ENCODE results near the gene RPL35A. TPM values are rescaled to one million over a fixed set of nuclear protein-coding genes. Genes with fewer than 3 reads are reported as not detected.

RPL35A gene
- total and polyA plus RNA-seq, 9 of the 15 experiments (the other 6 are each of a cell fraction or from before 2014, with no cell fraction given) = 1,475 to 2,942 (median 2,367) TPM

GRCh38 chr3:197957790-197958133 lies 7.8 kb downstream of the RPL35A start (continued):
- TF ChIP-seq SRSF7 (optimal IDR thresholded peaks at IDR 0.05; ENCODE audit: low read depth, low read length) (no peak), DMBX1 (CRISPR knock-in tag; IDR thresholded peaks at IDR 0.05; ENCODE audit: borderline replicate concordance) (no peak), ZNF398 (CRISPR knock-in tag; IDR thresholded peaks at IDR 0.05) (no peak), POLR2H (tag; IDR thresholded peaks at IDR 0.05; ENCODE audit: low read depth) (0 out of 2 replicates have a peak, but pooled peaks have one; percentile 2), ZMIZ1 (IDR thresholded peaks at IDR 0.05; ENCODE audit: low read depth in 2 of 2, low read length in 2 of 2) (no peak), ZFP36 (IDR thresholded peaks at IDR 0.05; ENCODE audit: low read depth, low read length, partially characterized antibody) (no peak), ZBTB26 (CRISPR knock-in tag; IDR thresholded peaks at IDR 0.05) (0 out of 2 replicates have a peak, but pooled peaks have one; percentile 60), ARID3A (IDR thresholded peaks at IDR 0.05; ENCODE audit: borderline replicate concordance, low read depth, low read length) (no peak), BRD9 (IDR thresholded peaks at IDR 0.05; ENCODE audit: low read depth, partially characterized antibody) (no peak), MLLT1 (IDR thresholded peaks at IDR 0.05) (0 out of 4 replicates have a peak, but pooled peaks of 1 of the 2 experiments have one; percentile 29), SRSF3 (IDR thresholded peaks at IDR 0.05; ENCODE audit: insufficient read depth, low read length) (no peak), IRF9 (tag; IDR thresholded peaks at IDR 0.05) (no peak), ZNF436 (CRISPR knock-in tag; IDR thresholded peaks at IDR 0.05) (no peak)

Measured in K562 (cell line).